ENCODE measurements around the gene TCEA3.

The TCEA3 gene

DNA sequence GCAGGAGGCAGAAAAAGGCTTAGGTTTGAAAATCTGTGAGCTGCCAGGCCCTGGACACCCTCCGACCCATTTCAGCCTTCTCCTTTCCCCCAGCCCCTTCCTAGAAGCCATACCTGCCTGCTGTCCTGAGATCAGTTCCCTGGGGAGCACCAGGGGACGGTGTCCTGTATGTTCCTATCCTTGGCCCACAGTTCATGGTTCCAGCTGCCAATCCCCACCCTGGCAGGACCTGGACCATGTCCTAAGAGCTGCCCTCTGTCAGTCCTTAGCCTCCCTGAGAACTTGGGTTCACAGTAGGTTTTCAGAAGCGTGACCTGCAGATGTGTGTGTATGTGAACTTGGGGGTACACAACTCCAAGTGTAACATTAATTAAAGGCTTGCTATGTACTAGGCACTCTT is 3.8 kb downstream of the TCEA3 start:
- DNase-seq: no peak

DNA sequence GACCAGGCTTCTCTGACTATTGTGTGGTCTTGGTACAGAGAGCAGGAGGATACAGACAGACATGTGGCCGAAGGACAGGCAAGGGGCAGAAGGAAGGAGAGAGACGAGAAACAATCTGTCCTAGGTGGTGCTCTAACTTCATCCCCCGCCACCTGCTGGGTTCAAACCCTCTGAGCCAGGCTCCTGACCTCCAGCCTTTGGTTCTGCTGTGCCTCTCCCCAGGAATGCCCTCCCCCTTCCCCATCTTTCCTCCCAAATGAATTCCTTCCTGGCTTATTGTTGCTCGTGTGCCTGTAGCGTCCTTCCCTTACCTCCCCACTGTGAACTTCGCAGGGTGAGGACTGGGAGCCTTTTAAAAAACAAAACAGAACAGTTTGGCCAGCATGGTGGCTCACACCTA is 5.4 kb downstream of the TCEA3 start:
- no peak for DNase-seq

DNA sequence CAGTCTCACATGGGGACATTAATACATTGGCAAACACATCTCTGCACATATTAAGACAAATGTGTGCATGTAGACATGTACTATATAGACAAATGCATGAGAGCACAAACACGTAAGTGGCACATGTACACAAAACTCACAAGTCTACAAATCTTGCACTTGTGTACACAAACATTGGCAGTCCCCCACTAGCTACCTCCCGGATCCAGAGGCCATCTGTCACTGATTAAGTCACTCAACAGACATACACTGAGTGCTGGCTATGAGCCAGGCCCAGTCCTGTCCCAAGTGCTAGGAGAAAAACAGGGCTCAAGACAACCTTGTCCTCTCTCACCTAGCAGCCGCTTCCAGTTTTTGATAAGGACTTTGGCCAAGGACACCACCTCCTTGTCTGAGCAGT is 7.0 kb downstream of the TCEA3 start:
- peak; percentile 38 for DNase-seq

DNA sequence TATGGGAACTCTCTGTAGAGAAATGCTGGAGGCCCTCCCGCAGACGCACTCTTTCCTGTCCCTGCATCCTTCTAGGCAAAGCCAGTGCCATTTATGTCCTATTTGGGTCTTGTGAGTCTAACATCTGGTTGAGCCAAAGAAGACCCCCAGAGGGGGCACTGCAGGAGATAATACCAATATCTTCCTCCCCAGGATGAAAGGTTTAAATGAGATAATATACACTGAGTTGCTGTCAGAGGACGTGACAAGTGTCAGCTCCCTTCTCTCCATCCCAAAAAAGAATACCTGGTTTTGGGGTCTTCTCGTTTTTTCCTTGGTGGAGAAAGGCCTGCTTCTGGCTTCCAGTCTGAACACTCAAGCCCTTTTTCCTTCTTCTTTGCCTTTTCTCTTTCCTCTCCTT is 7.6 kb downstream of the TCEA3 start:
- DNase-seq: no peak

DNA sequence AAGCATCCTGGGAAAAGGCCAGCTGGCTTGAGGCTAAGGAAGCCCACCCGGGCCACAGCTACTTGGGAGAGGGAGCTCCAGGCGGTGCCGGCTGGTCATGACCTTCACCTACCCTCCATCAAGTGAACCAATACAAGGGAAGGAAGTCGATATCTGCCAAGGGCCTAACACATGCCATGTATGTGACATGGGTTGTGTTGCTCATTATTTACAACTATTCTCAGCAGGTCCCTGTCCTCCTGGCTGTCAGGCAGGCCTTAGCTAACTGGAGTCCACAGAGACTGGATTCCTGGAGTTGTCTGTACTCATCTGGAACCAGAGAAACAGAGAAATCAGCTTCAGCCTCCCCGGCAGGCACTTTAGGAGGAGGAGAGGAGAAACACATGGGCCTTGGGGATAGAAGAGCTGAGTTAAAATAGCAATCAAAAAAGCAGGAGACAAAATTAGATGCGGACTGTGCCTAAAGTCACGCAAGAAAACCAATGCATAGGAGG is 15.7 kb downstream of the TCEA3 start:
- no peak for DNase-seq

DNA sequence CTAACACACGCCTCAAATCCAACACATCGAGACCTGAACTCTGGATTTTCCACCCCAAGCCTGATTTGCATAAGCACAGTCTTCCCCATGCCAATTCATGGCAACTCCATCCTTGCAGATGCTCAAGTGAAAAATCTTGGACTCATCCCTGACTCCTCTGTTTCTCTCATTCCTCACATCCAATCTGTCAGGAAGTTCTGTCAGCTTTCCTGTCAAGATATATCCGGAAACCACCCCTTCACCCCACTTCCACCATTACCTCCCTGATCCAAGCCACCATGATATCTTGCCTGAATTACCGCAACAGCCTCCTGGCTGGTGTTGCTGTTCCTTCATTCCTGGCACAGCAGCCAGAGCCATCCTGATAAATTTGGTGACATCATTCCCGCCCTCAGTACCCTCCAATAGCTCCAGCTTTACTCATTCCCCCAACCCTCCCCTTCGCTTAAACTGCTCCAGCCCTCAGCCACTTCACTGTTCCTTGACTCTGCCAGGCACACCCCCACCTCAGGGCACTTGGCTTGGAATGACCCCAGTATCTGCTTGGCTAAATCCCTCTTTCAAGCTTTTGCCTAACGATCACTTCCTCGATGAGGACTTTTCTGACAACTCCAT is 17.4 kb downstream of the TCEA3 start:
- DNase-seq: no peak

DNA sequence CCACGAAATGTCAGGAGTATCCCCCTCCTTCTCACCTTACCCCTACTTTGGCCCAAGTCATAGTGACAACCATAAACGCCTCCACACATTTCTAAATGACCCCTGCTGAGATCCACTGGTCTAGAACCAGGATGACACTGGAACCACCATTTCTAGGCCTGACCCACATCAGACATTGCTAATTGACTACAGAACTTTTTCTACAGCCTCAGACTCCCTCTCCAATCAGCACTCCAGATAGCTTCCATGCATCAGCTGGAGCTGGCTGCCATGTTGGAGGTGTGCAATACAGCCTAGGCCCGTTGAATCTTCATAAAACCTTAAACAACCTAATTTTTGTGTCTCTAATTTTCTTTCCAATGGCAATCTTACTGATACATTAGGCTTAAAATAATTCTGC is 18.6 kb downstream of the TCEA3 start:
- DNase-seq: no peak

DNA sequence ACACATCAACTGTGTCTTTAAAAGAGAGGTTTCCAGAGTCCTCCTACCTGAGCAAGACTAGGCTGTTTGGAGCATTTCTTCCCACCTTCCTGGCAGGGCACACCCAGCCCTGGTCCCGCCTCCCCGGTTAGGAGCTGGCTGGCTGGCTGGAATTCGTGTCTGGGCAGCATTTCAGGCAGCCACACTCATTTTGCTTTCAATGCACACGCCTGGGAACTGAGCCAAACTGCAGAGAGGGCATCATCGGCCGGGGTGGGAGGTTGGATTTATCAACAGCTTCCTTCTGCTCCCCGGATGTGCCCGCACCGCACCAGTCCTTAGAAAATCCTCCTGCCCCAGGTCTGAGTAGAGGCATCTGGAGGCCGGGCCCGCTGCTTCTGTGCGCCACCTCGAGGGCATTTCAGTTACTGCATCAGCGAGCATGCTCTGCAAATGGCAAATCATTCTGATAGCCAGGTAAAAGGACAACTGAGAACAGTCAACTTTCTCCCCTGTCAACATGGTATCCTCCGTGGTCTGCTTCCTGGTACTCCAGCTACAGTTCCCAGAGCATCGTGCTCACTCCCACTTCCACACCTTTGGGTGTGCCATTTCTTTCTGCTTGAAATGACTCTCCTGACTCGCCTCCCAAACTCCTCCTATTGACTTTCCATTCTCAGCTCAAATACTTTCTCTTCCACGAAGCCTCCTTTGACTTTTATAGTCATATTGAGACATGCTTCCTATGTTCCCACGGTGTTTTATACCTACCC is 20.6 kb downstream of the TCEA3 start:
- peak; percentile 88 for DNase-seq

DNA sequence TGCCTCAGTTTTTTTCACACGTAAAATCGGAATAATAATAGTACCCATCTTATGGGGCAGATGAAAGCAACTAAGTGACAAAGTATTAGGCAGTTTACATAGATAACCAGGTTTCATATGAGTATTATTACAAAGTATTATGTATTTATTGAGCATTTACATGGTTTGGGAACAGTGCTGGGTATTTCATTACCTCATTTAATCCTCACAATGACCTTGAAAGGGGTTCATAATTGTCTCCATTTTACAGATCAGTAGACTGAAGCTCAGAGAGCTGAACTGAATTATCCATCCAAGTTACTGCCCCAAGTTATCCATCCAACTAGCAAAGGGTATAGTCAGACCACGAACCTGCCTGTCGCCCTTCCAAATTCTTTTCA is 21.2 kb downstream of the TCEA3 start:
- DNase-seq: no peak

- no peak for DNase-seq
Observed at GRCh38 chr1:23403038-23403336, 21.6 kb downstream of the TCEA3 start.

GRCh38 chr1:23402286-23403037 is 22.1 kb downstream of the TCEA3 start:
- no peak for DNase-seq

- no peak for DNase-seq
Observed at GRCh38 chr1:23401313-23401712, 23.2 kb downstream of the TCEA3 start.

- DNase-seq: no peak
Observed at GRCh38 chr1:23400324-23401114, 24.0 kb downstream of the TCEA3 start.

DNA sequence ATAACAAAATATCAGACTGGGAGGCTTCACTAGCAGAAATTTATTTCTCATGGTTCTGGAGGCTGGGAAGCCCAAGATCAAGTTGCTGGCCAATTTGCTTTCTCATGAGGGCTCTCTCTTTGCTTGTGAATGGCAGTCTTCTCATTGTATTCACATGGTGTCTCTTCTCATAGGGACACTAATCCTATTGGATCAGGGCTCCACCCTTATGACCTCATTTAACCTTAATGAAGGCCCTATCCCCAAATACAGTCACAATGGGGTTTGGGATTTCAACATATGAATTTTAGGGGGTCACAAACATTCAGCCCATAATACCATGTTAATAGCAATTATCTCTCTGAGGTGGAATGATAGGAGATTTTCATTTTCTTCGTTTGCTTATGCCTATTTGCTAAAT is 25.3 kb downstream of the TCEA3 start:
- DNase-seq: no peak

DNA sequence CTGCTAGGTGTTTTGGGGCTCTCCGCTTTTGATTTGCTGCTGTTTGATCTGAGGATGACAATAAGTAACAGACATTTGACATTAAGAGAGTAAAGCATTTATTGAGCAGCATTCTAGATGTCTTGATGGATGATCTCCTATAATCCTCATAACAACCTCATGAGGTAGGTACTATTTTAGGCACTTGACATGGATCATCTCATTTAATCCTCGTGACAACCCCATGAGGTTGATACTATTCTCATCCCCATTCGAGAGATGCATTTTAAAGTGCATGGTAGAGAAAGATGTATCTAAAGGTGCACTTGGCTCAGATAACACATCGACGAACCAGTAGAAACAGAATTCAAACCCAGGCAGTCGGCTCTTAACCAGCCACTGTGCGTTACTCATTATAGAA is 26.6 kb downstream of the TCEA3 start:
- DNase-seq: no peak

DNA sequence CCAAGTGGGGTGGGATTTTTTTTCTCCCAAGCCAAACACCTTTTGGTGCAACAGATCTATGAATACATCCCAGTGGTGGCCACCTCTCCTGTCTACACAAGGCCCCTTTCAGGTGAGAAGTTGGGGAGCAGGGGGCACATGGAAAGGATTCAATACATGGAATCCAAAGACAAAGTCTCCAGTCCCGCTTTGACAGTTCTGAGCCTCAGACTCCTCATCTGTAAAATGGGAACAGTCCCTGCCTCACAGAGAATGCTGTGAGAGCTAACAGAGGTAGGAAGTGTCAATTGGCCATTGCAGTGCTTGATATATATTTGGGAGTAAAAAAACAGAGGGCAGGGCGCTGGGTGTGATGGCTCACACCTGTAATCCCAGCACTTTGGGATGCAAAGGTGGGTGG is 28.2 kb downstream of the TCEA3 start:
- DNase-seq: no peak

- DNase-seq: no peak
Observed at GRCh38 chr1:23395849-23396248, 28.7 kb downstream of the TCEA3 start.

- no peak for DNase-seq
Observed at GRCh38 chr1:23395154-23395724, 29.3 kb downstream of the TCEA3 start.

DNA sequence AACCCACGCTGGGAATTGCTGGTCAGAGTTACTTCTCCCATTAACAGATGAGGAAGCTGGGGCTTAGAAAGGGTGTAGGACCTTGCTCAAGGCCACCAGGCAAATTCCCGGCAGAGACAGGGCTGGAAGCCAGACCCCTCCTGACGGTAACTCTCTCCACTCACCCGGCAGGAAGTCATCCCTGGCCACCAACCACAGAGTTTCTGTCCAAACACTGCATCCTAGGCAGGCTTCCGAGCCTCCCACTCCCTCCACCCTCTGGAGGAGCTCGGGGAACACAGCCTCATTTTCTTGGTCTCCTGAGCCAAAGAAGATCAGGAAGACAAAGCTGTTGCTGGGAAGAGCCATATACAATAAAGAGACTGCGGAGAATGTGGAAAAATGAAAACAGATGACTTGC is 29.9 kb downstream of the TCEA3 start:
- no peak for DNase-seq

- no peak for DNase-seq
Observed at GRCh38 chr1:23394181-23394580, 30.4 kb downstream of the TCEA3 start.

DNA sequence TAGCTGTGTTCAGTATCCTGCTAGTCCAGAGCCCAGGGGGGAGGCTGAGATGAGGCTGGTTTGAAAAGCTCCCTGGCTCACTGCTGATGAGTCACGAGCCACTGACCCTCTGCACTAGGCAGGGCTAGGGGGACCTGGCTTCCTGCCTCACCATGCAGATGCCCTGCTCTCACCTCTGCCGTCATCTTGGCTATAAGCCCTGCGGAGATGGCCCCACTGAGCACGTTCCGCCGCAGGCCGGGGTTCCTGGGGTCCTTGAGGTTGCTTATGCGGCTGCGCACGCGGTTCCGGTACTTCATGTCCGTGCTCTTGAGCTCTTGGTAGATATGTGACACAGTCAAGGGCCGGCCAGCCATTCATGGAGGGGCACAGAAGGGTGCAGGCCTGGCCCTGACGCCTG is 30.8 kb downstream of the TCEA3 start:
- no peak for DNase-seq

DNA sequence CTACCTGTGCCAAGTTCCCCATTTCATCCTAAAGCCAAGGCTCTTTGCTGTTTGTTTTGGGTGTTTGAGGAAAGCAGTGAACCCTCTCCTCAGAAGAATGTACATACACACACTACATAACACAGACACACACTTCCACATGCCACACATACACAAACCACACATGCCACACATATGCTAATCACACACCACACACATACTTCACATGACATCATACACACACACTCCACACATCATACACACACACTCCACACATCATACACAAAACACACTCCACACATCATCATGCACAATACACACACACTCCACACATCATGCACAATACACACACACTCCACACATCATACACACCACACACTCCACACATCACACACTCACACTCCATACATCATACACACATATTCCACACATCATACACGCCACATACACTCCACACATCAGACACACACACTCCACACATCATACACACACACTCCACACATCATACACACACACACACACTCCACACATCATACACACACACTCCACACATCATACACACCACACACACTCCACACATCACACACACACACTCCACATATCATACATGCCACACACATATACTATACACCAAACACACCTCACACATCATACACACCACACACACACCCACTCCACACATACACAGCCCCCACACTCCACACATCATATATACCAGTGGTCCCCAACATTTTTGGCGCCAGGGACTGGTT is 32.3 kb downstream of the TCEA3 start:
- no peak for DNase-seq
